Activated naive CD4-positive, alpha-beta T cell treated with anti-CD3 and anti-CD28 coated beads for 36 hours (primary cell): ENCODE results near the gene CCR8. TPM values are rescaled to one million over a fixed set of nuclear protein-coding genes. Genes with fewer than 3 reads are reported as not detected.
A peak's percentile ranks its signal among the peaks of the same experiment; 100 is the strongest.
"Not testable (repeated sequence)": the region's sequence is repeated elsewhere in the genome, so short reads cannot be mapped to it uniquely, and the experiment has no call there.

Experiments
- CTCF ChIA-PET: fragments of 350-600 bp; sonication (Branson Sonifier 250); formaldehyde crosslinking; loops from one replicate; lab custom pipeline; 2021; ENCODE audit warnings: antibody characterized with exemption; lab: Charles Lee
- DNase-seq: peaks from one replicate; pipeline ENCODE4 v3.0.0-alpha.2; 2020
- H3K27ac Mint-ChIP-seq: one replicate; pipeline ENCODE4 v1.8.0; 2021; ENCODE audit warnings: mild to moderate bottlenecking, mixed read lengths
- H3K27me3 Mint-ChIP-seq: one replicate; pipeline ENCODE4 v1.8.0; 2021; ENCODE audit warnings: low read depth, mixed read lengths
- H3K36me3 Mint-ChIP-seq: one replicate; pipeline ENCODE4 v1.8.0; 2021; ENCODE audit warnings: low read depth, mixed read lengths
- H3K4me1 Mint-ChIP-seq: one replicate; pipeline ENCODE4 v1.8.0; 2021; ENCODE audit warnings: low read depth, mixed read lengths
- H3K4me3 Mint-ChIP-seq: one replicate; pipeline ENCODE4 v1.8.0; 2021; ENCODE audit warnings: mild to moderate bottlenecking, moderate library complexity, mixed read lengths
- H3K9me3 Mint-ChIP-seq: one replicate; pipeline ENCODE4 v1.8.0; 2021; ENCODE audit warnings: mixed read lengths
- intact Hi-C: fragments of 100-400 bp; cut with micrococcal nuclease; formaldehyde crosslinking; loops from one replicate; pipeline ENCODE4 v1.15.1; 2023
- total RNA-seq, 2 experiments: library from RNA; stranded (reverse); gene quantifications; one replicate each; pipeline ENCODE4 v1.2.3, GENCODE V29; 2021

The CCR8 gene
- total RNA-seq, 2 experiments from 2014 or later = not detected

GRCh38 chr3:39353168-39353927 is 23.8 kb downstream of the CCR8 start:
- H3K27ac Mint-ChIP-seq, H3K27me3 Mint-ChIP-seq, H3K4me3 Mint-ChIP-seq, intact Hi-C loops, H3K36me3 Mint-ChIP-seq, DNase-seq, H3K9me3 Mint-ChIP-seq: not testable (repeated sequence)
- CTCF ChIA-PET = interaction anchor here (1.8 kb wide), 1 partner anchor 24 kb away, joined by 4 read pairs; no protein-coding TSS in a partner anchor
- H3K4me1 Mint-ChIP-seq = peaks cover 15% of the 10 kb centered on the region

- no peaks in the 10 kb centered on the region for H3K9me3 Mint-ChIP-seq
- intact Hi-C loops = no loop called here
- no peak for DNase-seq
- H3K4me1 Mint-ChIP-seq = peaks cover 28% of the 10 kb centered on the region
- no peak overlapping the region for H3K4me3 Mint-ChIP-seq
- H3K27ac Mint-ChIP-seq = no peak overlapping the region
- no peaks in the 10 kb centered on the region for H3K27me3 Mint-ChIP-seq
- CTCF ChIA-PET = no interaction called here
- H3K36me3 Mint-ChIP-seq = no peaks in the 10 kb centered on the region
Measured at GRCh38 chr3:39358333-39358732, 28.8 kb downstream of the CCR8 start.

GRCh38 chr3:39361252-39361927 is 31.9 kb downstream of the CCR8 start:
- intact Hi-C loops = loop anchor here (2.0 kb wide), 1 partner anchor 17 kb away; no protein-coding TSS in a partner anchor
- Mint-ChIP-seq H3K27ac (peak overlapping the region; percentile 46), H3K4me1 (peaks cover 28% of the 10 kb centered on the region), H3K27me3 (no peaks in the 10 kb centered on the region), H3K4me3 (no peak overlapping the region), H3K9me3 (no peaks in the 10 kb centered on the region), H3K36me3 (no peaks in the 10 kb centered on the region)
- peak; percentile 64 for DNase-seq
- CTCF ChIA-PET = interaction anchor here (0.8 to 3.5 kb wide), 6 partner anchors 14 to 235 kb away, joined by 3 to 12 read pairs (median 3); no protein-coding TSS in a partner anchor

- Mint-ChIP-seq H3K9me3 (no peaks in the 10 kb centered on the region), H3K27me3 (no peaks in the 10 kb centered on the region), H3K4me1 (peaks cover 28% of the 10 kb centered on the region), H3K27ac (no peak overlapping the region), H3K4me3 (no peak overlapping the region), H3K36me3 (no peaks in the 10 kb centered on the region)
- no peak for DNase-seq
- CTCF ChIA-PET = interaction anchor here (0.7 to 3.5 kb wide), 3 partner anchors 12 to 69 kb away, joined by 4 to 12 read pairs (median 6); no protein-coding TSS in a partner anchor
- intact Hi-C loops = no loop called here
Measured at GRCh38 chr3:39362192-39362591, 32.7 kb downstream of the CCR8 start.

GRCh38 chr3:39362812-39363211 is 33.3 kb downstream of the CCR8 start:
- Mint-ChIP-seq H3K9me3 (no peaks in the 10 kb centered on the region), H3K27me3 (no peaks in the 10 kb centered on the region), H3K36me3 (no peaks in the 10 kb centered on the region), H3K4me3 (no peak overlapping the region), H3K27ac (no peak overlapping the region), H3K4me1 (peaks cover 26% of the 10 kb centered on the region)
- CTCF ChIA-PET = interaction anchor here (0.7 to 3.5 kb wide), 3 partner anchors 12 to 70 kb away, joined by 4 to 12 read pairs (median 6); no protein-coding TSS in a partner anchor
- intact Hi-C loops = no loop called here
- DNase-seq = no peak

GRCh38 chr3:39370450-39370849 is 40.9 kb downstream of the CCR8 start:
- H3K4me1 Mint-ChIP-seq, H3K36me3 Mint-ChIP-seq, H3K27ac Mint-ChIP-seq, DNase-seq, H3K4me3 Mint-ChIP-seq, H3K9me3 Mint-ChIP-seq, CTCF ChIA-PET, intact Hi-C loops, H3K27me3 Mint-ChIP-seq: not testable (repeated sequence)

GRCh38 chr3:39372833-39373232 is 43.3 kb downstream of the CCR8 start:
- Mint-ChIP-seq H3K9me3 (peaks cover 3% of the 10 kb centered on the region), H3K36me3 (no peaks in the 10 kb centered on the region), H3K27ac (no peak overlapping the region), H3K4me3 (no peak overlapping the region), H3K4me1 (no peaks in the 10 kb centered on the region), H3K27me3 (no peaks in the 10 kb centered on the region)
- DNase-seq = no peak
- intact Hi-C loops = no loop called here
- CTCF ChIA-PET = interaction anchor here (0.6 to 3.2 kb wide), 4 partner anchors 22 to 158 kb away, joined by 3 to 16 read pairs (median 3); no protein-coding TSS in a partner anchor

- no peak for DNase-seq
- no peak overlapping the region for H3K27ac Mint-ChIP-seq
- no peaks in the 10 kb centered on the region for H3K9me3 Mint-ChIP-seq
- H3K27me3 Mint-ChIP-seq = no peaks in the 10 kb centered on the region
- H3K4me3 Mint-ChIP-seq = no peak overlapping the region
- H3K36me3 Mint-ChIP-seq = no peaks in the 10 kb centered on the region
- CTCF ChIA-PET = interaction anchor here (0.7 to 5.7 kb wide), 12 partner anchors 14 to 269 kb away, joined by 3 to 81 read pairs (median 6); no protein-coding TSS in a partner anchor
- H3K4me1 Mint-ChIP-seq = no peaks in the 10 kb centered on the region
- intact Hi-C loops = no loop called here
Measured at GRCh38 chr3:39376959-39377634, 47.6 kb downstream of the CCR8 start.

GRCh38 chr3:39378088-39378487 is 48.6 kb downstream of the CCR8 start:
- DNase-seq = peak; percentile 78
- CTCF ChIA-PET = interaction anchor here (0.8 to 5.7 kb wide), 18 partner anchors 9 to 270 kb away, joined by 3 to 81 read pairs (median 5); partner anchors contain the start of gene CX3CR1
- peaks cover 4% of the 10 kb centered on the region for H3K4me1 Mint-ChIP-seq
- no peak overlapping the region for H3K27ac Mint-ChIP-seq
- intact Hi-C loops = loop anchor here (1.0 to 2.0 kb wide), 3 partner anchors 17 to 188 kb away; no protein-coding TSS in a partner anchor
- H3K4me3 Mint-ChIP-seq = no peak overlapping the region
- no peaks in the 10 kb centered on the region for H3K36me3 Mint-ChIP-seq
- no peaks in the 10 kb centered on the region for H3K27me3 Mint-ChIP-seq
- H3K9me3 Mint-ChIP-seq = no peaks in the 10 kb centered on the region

- Mint-ChIP-seq H3K4me3 (no peak overlapping the region), H3K27ac (no peak overlapping the region), H3K27me3 (no peaks in the 10 kb centered on the region), H3K36me3 (no peaks in the 10 kb centered on the region), H3K4me1 (peaks cover 4% of the 10 kb centered on the region), H3K9me3 (no peaks in the 10 kb centered on the region)
- DNase-seq = no peak
- intact Hi-C loops = loop anchor here (1.0 to 2.0 kb wide), 3 partner anchors 18 to 189 kb away; no protein-coding TSS in a partner anchor
- CTCF ChIA-PET = interaction anchor here (0.6 to 5.7 kb wide), 14 partner anchors 16 to 263 kb away, joined by 3 to 81 read pairs (median 6); partner anchors contain the start of gene CX3CR1
Measured at GRCh38 chr3:39378957-39379777, 49.7 kb downstream of the CCR8 start.

GRCh38 chr3:39379778-39380155 is 50.3 kb downstream of the CCR8 start:
- CTCF ChIA-PET = interaction anchor here (0.6 to 5.7 kb wide), 2 partner anchors 28 to 87 kb away, joined by 3 to 81 read pairs; no protein-coding TSS in a partner anchor
- Mint-ChIP-seq H3K27ac (no peak overlapping the region), H3K27me3 (no peaks in the 10 kb centered on the region), H3K9me3 (no peaks in the 10 kb centered on the region), H3K36me3 (no peaks in the 10 kb centered on the region), H3K4me1 (peaks cover 5% of the 10 kb centered on the region), H3K4me3 (no peak overlapping the region)
- DNase-seq = no peak
- intact Hi-C loops = loop anchor here (2.0 to 5.0 kb wide), 2 partner anchors 19 to 172 kb away; no protein-coding TSS in a partner anchor
